HG03439 (cell line): ENCODE data around the gene NDUFB1.
A peak's percentile ranks its signal among the peaks of the same experiment; 100 is the strongest.

Experiments
- ATAC-seq: cut with Tn5 transposase; IDR thresholded peaks from one replicate; pipeline ENCODE4 v1.9.1; 2021; ENCODE audit warnings: mild to moderate bottlenecking, moderate library complexity; ENCODE audit not compliant: unreplicated experiment

Gene NDUFB1

DNA sequence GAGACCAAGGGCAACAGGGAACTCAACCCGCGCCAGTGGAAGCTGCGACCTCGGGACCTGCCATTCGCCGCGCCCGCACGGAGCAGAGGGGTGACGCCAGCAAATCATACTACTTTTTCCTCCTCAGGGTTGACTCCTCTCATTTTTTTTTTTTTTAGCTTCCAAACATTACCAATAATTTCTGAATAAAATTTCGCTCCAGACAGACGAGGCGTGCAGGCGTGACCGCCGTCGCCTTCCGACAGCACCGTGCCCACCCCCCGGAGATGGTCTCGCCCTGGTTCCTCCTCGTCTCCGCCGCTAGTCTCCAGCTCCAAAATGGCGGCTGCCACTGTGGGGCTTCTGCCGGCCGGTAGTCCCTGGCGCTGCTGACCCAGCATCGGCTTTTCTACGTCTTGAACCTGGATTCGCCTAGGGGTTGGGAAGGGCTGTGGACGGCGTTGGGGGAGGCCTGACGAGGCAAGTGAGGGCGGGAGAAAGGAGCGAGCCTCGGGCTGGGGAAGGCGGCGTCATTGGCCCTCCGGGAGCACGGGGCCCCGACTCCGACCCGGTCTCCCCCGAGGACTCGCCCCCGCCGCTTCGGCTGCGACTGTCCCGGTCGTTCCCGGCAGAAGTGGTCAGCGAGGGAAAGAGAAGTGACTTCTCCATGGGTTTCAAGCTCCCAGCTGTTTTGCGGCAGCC, at the start of gene NDUFB1, which contains the start of gene CPSF2:
NDUFB1 (minus strand) TSS at position 37 of the 681 bp plus-strand sequence. CDS start 4,069 bp downstream, outside the sequence.
CPSF2 (plus strand) TSS at position 300 of the 681 bp plus-strand sequence. CDS start 9,016 bp downstream, outside the sequence.
- peak; percentile 82 for ATAC-seq

DNA sequence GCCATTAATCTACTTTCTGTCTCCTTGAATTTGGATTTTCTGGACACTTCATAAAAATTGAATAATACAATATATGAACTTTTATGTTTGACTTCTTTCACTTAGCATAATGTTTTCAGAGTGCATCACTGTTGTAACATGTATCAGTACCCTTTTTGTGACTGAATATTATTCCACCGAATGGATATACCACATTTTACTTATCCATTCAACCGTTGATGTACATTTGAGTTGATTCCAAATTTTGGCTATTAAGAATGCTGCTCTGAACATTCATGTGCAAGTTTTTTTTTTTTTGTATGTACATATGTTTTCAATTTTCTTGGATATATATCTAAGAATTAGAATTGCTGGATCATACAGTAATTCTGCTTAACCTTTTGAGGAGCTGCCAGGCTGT, 43.5 kb upstream of the NDUFB1 start:
- no peak for ATAC-seq

DNA sequence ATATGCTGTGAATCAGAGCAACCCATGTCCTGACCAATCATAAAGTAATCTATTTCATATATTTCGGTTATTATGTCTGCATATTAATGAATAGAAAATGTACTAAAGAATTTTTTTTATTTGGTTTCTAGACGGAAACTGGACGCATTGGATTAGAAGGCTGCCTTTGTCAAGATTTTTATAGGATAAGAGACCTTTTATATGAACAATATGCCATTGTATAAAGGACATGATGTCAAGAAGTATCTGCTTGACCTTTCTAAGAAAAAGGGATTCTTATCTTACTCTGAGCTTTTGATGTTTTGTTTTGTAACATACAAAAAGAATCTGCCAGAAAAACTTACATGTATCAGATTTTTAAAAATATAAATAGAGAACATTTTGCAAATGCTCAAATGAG, 40.0 kb upstream of the NDUFB1 start:
- ATAC-seq, result no peak

DNA sequence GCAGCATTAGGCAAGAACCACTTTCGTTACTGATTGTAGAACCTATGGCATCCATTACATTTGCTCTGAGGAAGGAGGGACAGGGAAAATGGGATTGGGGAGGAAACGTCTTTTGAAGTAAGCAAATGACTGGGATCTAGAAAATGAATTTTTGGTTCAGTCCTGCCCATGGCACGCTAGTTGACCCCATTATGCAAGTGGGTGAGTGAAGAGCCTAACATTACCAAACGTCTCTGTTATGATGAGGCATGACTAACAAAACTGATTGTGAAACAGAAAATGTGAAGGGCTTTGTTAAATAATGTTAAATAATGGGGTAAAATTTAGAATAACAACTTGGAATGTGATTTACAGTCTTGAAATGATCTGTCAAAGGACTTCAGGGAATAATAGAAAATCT, 39.1 kb upstream of the NDUFB1 start:
- no peak for ATAC-seq

DNA sequence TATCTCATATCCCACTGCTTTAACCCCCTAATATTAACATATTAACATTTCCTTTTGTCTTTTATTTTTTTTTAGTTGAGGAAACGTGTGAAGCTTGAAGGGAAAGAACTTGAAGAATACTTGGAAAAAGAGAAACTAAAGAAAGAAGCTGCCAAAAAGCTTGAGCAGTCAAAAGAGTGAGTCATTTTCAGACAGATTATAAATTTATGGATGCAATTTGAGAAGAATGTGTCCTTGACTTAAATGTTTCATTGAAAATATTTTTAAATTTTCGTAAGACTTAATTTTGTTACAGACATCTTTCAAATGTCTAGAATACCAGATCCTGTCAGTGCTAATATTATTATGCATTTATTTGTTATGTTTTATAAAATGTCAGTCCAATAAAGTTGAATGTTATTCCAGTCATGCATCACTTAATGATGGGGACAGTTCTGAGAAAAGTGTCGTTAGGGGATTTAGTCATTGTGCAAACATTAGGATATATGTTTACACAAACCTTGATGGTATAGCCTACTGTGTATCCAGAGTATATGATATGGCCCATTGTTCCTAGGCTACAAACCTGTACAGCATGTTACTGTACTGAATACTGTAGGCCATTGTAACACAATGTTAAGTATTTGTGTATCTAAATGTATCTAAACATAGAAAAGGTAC, 32.9 kb upstream of the NDUFB1 start:
- no peak for ATAC-seq

DNA sequence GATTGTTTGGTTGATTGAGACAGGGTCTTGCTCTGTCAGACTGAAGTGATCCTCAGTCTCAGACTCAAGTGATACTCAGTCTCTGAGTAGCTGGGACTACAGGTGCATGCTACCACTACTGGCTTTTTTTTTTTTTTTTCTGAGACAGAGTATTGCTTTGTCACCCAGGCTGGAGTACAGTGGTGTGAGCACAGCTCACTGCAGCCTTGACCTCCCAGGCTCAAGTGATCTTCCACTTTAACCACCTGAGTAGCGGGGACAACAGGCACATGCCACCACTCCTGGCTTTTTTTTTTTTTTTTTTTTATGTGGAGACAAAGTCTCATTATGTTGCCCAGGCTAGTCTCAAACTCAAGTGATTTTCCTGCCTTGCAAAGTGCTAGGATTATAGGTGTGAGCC, 32.1 kb upstream of the NDUFB1 start:
- no peak for ATAC-seq

DNA sequence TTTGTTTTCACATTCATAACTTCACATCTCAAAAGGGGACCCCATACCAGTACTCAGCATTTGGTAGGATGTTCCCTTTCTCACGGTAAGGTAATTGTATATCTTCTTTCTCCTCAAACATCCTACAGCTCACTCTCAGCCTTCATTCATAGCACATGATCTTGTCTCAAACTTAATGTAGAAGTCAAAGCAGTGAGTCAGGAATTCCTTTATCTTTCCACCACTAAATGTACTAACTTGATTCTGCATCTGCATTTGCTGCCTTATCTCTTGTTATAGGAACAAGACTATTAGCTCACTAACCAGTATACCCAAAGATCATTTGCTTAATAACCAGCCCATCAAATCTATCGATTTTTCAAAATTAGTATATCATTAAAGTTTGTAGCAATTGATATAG, 23.2 kb upstream of the NDUFB1 start:
- ATAC-seq, result no peak

DNA sequence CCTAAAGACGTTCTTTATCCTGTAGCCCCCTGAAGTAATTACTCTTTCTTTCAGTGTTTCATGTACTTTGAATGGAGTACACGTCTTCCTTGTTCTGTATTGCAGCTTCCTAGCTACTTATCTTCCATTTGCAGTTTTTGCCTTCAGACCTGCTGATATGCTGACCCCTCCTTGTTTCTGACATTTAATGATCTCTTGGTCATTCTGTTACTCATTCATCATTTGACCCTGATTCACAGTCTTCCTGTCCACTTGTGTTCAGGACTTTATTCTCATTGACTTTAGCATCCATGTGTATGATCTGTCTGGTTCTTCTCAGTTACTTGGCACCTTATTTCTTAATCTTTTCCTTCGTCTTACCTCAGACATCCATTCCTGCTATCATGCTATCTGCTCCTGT, 22.5 kb upstream of the NDUFB1 start:
- no peak for ATAC-seq

DNA sequence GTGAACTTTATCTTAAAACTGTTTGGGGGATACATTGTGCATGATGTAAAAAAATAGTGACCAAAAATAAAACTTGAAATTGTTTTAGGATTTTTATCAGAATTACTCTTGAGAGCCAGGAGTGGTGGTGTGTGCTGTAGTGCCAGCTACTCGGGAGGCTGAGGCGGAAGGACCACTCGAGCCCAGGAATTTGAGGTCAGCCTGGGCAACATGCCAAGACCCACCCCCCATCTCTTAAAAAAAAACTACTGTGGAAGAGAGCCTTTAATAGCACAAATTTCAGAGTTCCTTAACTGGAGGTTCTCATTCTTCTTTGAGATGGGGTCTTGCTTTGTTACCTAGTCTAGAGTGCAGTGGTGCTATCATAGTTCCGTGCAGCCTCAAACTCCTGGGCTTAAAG, 21.8 kb upstream of the NDUFB1 start:
- ATAC-seq, result no peak

DNA sequence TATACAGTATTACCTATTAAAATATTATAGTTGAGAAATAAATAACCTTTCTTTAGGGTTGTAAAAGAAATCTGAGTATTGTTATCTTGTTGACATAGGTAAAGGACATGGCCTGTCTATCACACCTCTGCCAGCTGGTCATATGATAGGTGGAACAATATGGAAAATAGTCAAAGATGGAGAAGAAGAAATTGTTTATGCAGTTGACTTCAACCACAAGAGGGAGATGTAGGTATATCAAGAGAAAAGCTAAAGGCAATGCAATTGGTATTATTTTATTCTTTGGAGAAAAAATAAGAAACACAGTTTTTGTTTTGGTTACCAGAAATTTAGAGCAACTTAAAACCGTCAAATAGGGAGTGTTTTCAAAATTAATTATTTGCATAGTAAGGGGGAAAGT, 13.8 kb upstream of the NDUFB1 start:
- no peak for ATAC-seq

DNA sequence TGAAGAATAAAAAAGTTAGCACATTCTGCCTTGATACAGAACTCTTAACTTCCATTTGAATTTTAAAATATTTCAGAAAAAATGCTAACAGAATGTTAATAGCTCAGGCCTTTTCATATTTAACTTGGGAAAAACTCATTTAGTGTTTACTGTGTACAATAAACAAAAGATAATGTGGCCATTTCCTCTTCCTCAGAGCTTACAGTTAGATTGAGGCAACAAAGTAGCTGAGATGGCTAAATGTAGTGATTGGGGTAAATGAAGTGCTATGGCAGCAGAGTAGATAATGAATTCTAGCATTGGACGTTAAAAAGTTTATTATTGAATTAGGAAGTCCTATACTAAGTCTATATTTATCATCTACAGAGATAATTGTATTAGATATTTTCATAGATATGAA, 12.9 kb upstream of the NDUFB1 start:
- ATAC-seq, result no peak

DNA sequence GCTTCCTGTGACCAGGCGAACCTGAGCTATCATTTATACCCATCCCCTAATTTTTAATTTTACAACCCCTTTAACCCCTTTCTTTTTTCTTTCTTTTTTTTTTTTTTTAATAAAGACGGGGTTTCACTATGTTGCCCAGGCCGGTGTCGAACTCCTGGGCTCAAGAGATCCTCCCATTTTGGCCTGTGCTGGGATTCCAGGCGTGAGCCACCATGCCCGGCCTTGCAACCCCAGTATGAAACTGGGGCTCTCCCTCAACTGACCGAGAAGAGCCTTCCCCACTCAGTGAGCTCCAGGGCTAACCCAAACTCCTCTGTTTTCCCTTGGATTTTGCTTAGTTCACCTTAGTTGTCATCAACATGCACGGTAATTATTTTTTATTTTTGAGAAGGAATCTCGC, 1.3 kb upstream of the NDUFB1 start:
- no peak for ATAC-seq

DNA sequence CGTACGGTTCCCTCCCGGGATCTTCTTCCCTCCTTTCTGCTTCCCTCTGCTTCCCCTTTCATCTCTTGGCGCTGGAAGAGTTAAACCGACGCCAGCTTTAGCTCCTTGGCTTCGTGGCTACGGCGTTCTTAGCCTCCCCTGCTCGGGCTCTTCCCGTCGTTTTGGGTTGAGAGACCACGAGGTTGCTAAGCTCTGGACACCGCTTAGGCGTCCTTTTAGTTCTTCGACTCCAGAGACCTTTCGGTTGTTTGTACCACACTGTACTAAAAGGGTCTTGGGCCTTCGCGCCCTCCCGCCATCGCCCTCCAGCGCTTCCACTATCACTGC, 808 bp upstream of the NDUFB1 start:
- no peak for ATAC-seq

DNA sequence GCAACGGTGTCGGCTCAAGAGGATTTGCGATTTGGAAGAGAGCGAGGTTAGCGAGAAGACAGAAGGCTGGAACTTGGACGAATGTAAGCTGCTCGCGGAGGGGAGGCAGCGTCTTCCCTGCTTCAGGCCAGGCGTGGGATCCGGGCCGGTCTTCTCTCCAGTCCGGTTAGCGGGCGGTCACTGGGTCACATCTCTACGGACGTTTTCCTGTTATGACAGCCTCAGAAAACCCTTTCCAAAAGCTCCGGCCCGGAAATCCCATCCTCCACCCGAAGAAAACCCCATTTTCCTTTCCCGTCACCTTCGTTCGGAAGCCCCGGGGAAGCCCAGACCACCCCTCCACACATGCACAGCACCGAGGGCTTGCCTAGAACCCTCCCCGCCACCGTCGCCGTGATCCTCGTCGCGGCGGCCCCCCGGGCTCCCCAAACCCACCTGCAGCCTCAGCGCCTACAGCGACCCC, 268 bp downstream of the NDUFB1 start:
- no peak for ATAC-seq

DNA sequence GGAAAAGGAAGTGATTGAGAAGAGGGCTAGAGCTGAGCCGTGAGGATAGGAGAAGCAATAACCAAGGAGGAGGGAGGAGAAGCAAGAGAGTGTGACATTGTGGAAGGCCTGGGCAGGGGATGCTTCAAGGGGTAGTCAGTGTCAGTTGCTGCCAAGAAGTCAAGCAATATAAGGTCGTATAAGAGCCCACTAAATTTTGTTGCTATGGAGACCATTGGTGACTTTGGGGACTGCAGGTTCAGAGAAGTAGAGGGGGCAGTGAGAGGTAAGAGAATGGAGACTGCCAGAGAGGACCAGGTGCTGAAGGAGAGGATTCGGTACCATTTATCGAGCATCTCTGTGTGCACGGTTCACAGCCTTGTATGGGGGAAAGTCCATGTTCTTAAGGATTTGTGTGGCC, 12.0 kb downstream of the NDUFB1 start:
- ATAC-seq, result no peak

DNA sequence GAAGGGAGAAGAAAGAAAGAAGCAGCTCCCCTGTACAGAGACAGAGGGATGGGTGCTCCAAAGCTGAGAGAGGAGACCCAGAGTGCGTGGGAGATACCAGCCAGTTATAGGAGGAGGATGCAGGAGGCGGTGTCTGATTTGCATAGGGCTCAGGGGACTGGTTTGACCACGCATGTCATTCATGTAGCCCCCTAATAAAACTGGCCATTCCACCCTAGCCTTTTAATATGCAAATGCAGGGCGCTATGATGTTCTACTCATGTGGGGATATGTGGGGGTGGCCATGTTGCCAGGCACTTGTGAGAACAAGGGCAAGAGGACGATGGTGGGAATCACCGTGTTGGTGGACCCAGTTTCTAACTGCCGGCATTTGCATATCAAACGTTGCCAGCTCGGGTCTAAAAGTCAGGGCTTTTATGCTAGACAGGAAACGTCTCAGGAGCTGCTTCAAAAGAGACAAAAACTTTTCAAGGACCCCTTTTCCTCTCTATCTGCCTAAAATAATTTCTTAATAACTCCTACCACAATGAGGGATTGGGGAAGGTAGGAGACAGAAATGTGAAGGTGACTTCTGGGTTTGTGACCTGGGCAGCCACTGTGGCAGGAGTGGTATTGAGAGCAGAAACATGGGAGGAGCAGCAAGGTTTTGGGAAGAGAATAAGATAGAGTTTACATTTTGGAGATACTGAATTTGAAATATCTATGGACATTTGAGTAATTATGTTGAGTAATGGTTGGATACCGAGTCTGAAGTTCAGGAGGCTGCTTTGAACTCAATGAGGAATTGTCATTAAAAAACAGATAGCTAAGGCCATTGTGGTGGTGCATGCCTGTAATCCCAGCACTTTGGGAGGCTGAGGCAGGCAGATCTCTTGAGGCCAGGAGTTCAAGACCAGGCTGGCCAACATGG, 12.9 kb downstream of the NDUFB1 start:
- ATAC-seq, result no peak

DNA sequence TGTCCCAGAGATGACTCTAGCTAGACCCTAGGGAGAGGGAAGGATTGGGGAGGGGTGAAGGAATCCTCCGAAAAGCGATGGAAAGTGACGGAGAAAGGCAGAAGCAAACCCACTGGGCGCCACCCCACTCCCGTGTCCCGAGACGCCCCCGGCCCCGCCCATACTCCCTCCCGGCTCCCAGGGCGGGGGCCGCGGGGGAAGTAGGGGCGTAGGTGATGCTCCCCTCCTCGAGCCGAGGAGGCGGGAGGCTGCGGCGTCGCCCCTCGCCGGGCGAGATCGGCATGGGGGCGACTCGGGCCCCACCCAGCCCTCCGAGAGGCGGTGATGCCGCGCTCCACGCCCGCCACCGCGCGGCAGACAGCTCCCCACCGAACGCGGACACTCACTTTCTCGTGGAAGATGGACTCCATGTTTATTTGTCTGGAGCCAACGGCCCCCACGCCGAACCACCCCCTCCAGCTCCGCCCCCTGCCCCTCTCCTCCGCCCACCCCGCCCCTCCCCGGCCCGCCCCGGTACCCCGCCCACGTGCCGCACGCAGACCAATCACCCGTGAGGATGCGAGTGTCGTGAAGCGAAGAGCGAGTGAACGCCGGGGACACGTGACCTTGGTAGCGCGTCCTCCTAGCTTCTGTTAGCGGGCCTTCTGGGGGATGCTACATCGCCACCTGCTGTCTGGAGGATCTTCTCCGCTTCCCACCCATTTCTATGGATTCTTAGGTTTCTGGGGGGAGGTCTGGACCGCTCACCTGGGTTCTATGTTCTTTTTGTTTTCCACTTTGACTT, 15.2 kb downstream of the NDUFB1 start, which contains the start of gene ATXN3:
ATXN3 (minus strand) TSS at position 440 of the 784 bp plus-strand sequence; CDS start at position 410, 30 bp downstream.
- ATAC-seq, result peak; percentile 94

DNA sequence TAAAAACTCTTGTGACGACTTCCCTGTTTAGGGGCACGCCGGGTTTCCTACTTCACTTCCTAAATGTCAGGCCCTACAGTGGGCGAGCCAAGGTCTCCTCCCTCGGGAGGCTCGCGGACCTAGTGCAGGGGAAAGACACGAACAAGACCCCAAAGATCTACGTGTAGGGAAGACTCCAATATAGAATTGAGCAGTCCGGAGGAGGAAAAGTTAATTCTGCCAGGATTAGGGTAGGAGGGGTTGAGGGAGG, 15.7 kb downstream of the NDUFB1 start:
- peak; percentile 5 for ATAC-seq

DNA sequence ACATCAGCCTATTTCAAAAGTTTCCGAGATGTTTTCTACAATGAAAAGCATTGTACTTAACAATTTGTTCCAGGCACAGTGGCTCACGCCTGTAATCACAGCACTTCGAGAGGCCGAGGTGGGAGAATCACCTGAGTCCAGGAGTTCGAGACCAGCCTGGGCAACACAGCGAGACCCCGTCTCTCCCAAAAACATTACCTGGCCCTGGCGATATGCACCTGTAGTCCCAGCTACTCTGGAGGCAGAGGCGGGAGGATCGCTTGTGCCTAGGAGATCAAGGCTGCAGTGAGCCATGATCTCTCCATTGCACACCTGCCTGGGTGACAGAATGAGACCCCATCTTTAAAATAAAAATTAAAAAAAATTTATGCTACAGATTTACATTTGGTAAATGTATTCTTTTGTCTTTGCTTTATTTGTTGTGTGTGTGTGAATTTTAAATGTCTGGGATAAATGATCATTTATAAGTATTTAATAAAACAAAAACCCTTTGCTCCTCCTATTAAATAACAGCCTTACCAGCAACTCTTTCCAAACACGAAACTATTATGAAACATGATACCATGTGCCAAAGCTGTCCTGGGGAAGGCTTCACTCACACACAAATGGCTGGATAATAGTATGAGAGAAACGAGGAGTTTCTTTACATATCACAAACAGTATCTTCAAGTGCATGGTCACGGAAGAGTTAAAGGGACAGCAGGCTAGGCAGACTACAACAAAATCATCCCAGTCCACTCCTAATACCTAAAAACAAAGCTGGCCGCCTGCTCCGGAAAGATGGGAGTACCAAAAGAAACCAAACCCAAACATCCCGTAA, 16.2 kb downstream of the NDUFB1 start:
- ATAC-seq, result no peak

DNA sequence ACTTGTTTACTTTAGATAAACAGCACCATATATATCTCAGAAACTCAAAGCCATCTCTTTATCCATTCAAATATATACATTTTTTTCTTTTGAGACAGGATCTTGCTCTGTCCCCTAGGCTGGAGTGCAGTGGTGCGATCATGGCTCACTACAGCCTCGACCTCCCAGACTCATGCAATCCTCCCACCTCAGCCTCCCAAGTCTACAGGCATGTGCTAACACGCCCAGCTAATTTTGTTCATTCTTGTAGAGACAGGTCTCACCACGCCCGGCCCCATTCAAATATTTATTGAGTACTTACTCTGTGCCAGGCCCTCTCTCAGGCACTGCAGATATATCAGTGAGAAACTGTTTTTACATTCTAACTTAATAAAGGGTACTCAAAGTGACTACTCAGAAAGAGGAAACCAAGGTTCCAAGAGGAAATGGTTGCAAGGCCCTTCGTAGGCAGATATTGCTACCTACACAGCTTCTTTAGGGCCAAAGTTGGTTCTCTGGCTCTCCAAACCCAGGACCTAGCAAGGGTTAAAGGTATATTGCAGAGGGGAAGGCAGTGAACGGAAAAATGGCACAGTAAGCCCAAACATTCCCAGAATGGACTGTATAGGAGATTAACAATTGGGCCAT, 18.0 kb downstream of the NDUFB1 start:
- ATAC-seq, result no peak
